T-helper 2 cell treated with Interferon-gamma antibody and Interleukin-4, amounts not matched to agents 5 μg/mL and 100 μg/mL, for 36 hours (primary cell): ENCODE results near the gene KRT80.
A peak's percentile ranks its signal among the peaks of the same experiment; 100 is the strongest.

Experiments used
- DNase-seq: peaks from one replicate; pipeline ENCODE4 v3.0.0; 2021; ENCODE audit warnings: low spot score
- H3K27ac Mint-ChIP-seq: one replicate; pipeline ENCODE4 v1.8.0; 2021; ENCODE audit warnings: mild to moderate bottlenecking, mixed read lengths
- H3K27me3 Mint-ChIP-seq: one replicate; pipeline ENCODE4 v1.8.0; 2021; ENCODE audit warnings: low read depth, mixed read lengths
- H3K36me3 Mint-ChIP-seq: one replicate; pipeline ENCODE4 v1.8.0; 2021; ENCODE audit warnings: low read depth, mixed read lengths
- H3K4me1 Mint-ChIP-seq: one replicate; pipeline ENCODE4 v1.8.0; 2021; ENCODE audit warnings: low read depth, mixed read lengths
- H3K4me3 Mint-ChIP-seq: one replicate; pipeline ENCODE4 v1.8.0; 2022; ENCODE audit warnings: mild to moderate bottlenecking, moderate library complexity, mixed read lengths
- H3K9me3 Mint-ChIP-seq: one replicate; pipeline ENCODE4 v1.8.0; 2021; ENCODE audit warnings: mixed read lengths

The KRT80 gene

DNA sequence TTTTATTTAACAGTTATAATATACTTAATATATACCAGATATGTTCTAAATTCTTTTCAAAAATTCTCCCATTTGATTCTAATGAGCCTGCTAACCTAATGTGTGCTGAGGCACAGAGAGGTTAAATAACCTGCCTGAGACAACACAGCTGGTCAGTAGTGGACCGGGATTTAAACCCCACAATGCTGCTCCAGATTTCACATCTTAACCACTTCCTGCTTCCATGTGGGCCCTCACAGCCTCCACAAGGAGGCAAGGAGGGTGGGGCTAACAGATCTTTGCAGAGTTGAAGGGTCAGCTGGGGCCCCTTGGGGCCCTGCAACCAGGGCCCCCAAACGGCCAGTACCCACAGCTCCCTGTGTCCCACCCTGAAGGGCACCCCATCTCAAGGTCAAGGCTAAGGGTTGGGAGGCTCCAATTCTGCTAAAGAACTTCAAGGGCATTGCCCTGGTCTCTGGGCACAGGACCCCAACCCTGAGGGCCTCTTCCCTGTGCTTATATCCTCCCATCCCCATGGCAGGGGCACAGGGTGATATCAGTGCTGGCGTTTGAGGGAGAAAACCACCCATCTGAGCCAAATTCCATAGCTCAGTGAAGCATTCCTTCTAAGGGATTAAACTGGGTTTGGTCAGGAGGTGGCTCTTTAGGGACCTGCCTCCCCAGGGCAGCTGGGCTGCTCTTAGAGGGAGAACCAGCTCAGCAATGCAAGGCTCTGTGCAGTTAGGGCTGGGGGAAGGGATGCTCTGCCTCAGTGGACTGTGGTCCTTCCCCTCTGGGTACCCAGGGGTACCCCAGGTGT, 2.2 kb downstream of the KRT80 start:
- Mint-ChIP-seq H3K36me3 (no peaks in the 10 kb centered on the region), H3K9me3 (no peaks in the 10 kb centered on the region), H3K4me1 (peaks cover 4% of the 10 kb centered on the region), H3K4me3 (no peak overlapping the region), H3K27ac (no peak overlapping the region), H3K27me3 (no peaks in the 10 kb centered on the region)
- no peak for DNase-seq

DNA sequence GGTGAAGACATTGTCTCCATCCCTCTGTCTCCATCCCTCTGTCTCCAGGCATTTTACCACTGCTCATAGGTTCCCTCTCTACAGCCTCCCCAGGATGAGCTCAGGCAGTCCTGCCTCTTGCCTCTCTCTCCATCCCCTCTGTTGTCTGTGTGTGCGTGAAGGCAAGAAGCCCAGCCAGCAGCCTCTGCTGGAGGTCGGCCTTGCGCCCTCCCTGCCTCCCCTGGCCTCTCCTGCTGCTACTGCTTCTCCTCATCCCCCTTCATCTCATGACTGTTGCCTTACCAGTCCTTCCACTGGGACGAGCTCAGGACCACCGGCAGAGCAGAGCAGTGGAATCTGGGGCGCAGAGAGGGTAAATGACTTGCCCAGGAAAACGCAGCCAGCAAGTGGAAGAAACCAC, 3.2 kb downstream of the KRT80 start:
- no peak for DNase-seq
- H3K36me3 Mint-ChIP-seq, result no peaks in the 10 kb centered on the region
- H3K27ac Mint-ChIP-seq, result no peak overlapping the region
- H3K27me3 Mint-ChIP-seq, result no peaks in the 10 kb centered on the region
- H3K4me3 Mint-ChIP-seq, result no peak overlapping the region
- H3K9me3 Mint-ChIP-seq, result no peaks in the 10 kb centered on the region
- peaks cover 7% of the 10 kb centered on the region for H3K4me1 Mint-ChIP-seq

DNA sequence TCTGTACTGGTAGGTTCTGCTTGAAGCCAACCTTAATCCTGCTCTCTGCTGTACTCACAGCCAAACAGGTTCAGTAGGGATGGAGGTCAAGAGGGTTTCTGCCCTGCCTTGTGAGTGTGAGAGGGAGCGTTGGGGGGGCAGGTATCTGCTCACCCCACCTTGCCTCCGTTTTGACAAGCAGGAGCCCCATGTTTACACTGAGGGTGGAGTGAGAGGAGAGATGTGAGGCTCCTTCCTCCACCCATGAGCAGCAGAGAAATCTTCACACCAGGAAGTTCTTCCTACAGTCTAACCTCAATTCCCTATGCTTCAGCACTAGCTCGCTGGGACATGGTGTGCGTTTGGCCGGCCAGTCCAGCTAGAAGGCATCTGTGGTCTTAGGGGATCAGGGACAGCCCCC, 4.2 kb downstream of the KRT80 start:
- Mint-ChIP-seq H3K27me3 (no peaks in the 10 kb centered on the region), H3K36me3 (no peaks in the 10 kb centered on the region), H3K4me1 (peaks cover 7% of the 10 kb centered on the region), H3K9me3 (no peaks in the 10 kb centered on the region), H3K27ac (no peak overlapping the region), H3K4me3 (no peak overlapping the region)
- DNase-seq, result no peak

DNA sequence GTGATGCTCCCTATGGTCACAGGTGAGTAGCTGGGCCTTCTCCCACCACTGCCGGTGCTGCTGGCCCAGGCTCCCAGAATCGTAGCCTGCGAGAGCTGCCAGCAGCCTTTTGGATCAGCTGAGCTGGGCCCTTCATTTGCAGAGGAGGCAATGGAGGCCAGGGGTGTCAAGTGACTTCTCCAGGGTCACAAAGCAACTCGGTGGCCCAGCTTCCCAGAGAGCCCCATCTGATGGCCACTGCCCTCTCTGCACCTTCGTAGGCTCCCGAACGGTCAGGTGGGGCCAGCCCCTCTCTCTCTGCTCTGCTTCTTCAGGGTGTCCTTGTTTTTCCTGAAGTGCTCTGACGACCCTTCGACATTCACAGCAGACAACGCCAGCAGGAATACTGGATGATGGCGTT, 4.6 kb downstream of the KRT80 start:
- no peak for DNase-seq
- no peaks in the 10 kb centered on the region for H3K27me3 Mint-ChIP-seq
- no peaks in the 10 kb centered on the region for H3K9me3 Mint-ChIP-seq
- H3K27ac Mint-ChIP-seq, result no peak overlapping the region
- H3K36me3 Mint-ChIP-seq, result no peaks in the 10 kb centered on the region
- no peak overlapping the region for H3K4me3 Mint-ChIP-seq
- peaks cover 7% of the 10 kb centered on the region for H3K4me1 Mint-ChIP-seq

DNA sequence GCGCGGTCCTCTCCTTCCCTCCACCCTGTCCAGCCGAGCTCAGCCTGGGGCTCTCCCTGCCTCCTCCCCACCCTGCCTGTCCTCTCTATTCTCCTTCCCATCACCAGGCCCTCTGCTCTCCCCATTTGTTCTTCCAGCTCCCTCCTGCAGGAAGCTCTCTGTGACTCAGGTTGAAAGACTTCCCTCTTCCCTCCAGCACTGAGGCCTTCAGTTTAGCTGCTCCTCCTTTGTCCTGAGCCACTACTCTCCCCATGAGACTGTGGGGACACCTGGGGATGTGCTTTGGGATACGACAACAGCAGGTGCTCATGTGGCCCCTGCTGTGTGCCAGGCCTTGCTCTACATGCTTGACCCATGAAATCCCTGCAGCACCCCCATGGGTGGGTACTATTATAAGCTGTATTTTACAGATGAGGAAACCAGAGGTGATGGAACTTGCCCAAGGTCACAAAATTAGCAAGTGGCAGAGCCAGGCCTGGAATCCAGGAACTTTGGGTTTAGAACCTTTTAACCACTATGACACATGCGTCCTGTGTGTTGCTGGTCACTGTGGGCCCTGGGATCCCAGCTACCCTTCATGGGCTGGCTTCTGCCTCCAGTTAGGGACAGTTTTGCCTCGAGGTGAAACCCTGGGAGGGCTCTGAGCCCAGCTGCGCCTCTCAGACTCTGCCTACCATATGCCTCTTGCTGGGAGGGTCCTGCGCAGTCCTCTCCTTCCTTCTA, 5.5 kb downstream of the KRT80 start:
- H3K27ac Mint-ChIP-seq, result no peak overlapping the region
- no peak for DNase-seq
- no peaks in the 10 kb centered on the region for H3K36me3 Mint-ChIP-seq
- peaks cover 7% of the 10 kb centered on the region for H3K4me1 Mint-ChIP-seq
- H3K27me3 Mint-ChIP-seq, result no peaks in the 10 kb centered on the region
- no peak overlapping the region for H3K4me3 Mint-ChIP-seq
- no peaks in the 10 kb centered on the region for H3K9me3 Mint-ChIP-seq

DNA sequence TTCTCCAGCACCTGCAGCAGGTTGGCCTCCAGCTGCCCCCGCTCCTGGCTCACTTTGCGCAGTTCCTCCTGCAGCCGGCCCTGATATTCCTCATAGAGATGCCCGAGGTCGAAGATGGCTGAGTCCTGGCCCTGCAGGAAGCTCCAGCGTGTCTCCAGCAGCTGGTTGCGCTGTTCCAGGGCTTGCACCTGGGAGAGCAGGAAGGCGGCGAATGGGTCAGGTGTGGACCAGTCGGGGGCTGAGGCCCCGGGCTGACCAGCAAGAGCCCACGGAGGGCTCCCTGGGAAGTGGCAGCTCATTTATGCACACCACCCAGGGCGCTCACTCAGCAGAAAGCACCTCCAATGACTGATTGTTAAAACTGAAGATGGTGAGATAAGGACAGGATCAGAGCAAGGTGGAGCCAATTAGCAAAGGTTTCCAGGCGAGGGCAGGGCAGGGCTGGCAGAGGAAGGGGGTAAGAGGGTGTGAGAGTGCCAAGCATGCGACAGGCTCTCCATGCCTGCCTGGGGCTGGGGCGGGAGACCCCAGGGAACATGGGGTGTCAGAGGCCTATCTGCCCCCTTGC, 6.3 kb downstream of the KRT80 start:
- Mint-ChIP-seq H3K4me3 (no peak overlapping the region), H3K36me3 (no peaks in the 10 kb centered on the region), H3K27ac (no peak overlapping the region), H3K9me3 (no peaks in the 10 kb centered on the region), H3K27me3 (no peaks in the 10 kb centered on the region), H3K4me1 (peaks cover 7% of the 10 kb centered on the region)
- no peak for DNase-seq

DNA sequence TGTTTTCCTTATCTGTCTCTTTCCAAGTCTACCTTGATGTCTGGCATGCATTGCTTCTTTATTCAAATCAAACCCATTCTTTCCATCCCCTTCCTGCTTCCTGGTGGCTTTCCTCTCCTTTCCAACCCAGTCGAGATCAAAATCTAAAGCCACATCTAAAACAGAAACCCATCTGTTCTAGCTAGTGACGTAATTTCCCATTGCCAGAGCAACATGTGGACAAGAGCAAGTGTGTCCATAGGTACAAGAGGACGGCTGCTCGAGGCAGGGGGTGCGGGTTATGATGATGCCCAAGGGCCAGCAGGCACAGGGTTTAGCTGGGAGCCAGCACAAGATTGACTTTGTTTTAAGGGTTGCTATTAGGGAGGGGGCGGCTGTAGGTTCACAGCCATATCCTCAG, 7.0 kb downstream of the KRT80 start:
- peaks cover 7% of the 10 kb centered on the region for H3K4me1 Mint-ChIP-seq
- H3K9me3 Mint-ChIP-seq, result no peaks in the 10 kb centered on the region
- DNase-seq, result no peak
- H3K27ac Mint-ChIP-seq, result peak overlapping the region; percentile 12
- H3K27me3 Mint-ChIP-seq, result no peaks in the 10 kb centered on the region
- no peak overlapping the region for H3K4me3 Mint-ChIP-seq
- H3K36me3 Mint-ChIP-seq, result no peaks in the 10 kb centered on the region

DNA sequence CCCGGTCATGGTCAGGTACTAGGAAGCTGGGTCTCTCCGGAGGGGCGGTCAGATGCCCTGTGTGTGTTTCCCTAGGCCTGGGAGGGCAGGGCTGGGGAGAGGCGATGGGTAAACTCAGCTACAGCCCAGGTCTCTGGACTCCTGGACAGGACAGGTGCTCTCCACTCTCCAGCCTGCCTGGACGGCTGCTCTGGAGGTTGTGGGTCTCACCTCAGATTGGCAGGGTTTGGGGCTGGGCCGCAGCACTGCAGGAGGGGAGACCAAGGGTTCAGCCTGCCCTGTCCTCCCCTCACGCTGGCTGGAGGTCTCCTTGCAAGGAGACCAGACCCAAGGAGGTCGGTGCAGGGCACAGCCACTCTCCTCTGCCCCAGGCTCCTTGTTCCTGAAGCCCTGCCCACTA, 7.8 kb downstream of the KRT80 start:
- H3K9me3 Mint-ChIP-seq, result no peaks in the 10 kb centered on the region
- H3K4me1 Mint-ChIP-seq, result peaks cover 7% of the 10 kb centered on the region
- no peak overlapping the region for H3K4me3 Mint-ChIP-seq
- no peaks in the 10 kb centered on the region for H3K27me3 Mint-ChIP-seq
- H3K36me3 Mint-ChIP-seq, result no peaks in the 10 kb centered on the region
- DNase-seq, result no peak
- H3K27ac Mint-ChIP-seq, result no peak overlapping the region

DNA sequence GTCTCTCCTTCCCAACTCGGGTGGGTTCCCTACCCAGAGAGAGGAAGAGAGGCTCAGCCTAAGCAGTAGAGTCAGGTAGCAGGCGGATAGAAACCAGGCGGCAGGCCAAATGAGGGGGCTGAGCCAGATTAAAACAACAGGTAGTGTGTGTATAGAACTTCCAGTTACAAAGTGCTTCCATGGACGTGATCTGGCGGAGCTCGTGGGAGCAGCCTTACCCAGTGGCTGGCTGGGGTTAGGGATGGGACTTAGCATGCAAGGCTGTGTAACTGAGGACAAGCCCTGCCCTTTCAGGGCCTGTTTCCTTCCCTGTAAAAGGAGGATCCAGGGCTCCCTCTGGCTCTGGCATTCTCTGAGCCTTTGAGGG, 8.3 kb downstream of the KRT80 start:
- Mint-ChIP-seq H3K36me3 (no peaks in the 10 kb centered on the region), H3K27me3 (no peaks in the 10 kb centered on the region), H3K27ac (no peak overlapping the region), H3K4me3 (no peak overlapping the region), H3K4me1 (peaks cover 7% of the 10 kb centered on the region), H3K9me3 (no peaks in the 10 kb centered on the region)
- no peak for DNase-seq

DNA sequence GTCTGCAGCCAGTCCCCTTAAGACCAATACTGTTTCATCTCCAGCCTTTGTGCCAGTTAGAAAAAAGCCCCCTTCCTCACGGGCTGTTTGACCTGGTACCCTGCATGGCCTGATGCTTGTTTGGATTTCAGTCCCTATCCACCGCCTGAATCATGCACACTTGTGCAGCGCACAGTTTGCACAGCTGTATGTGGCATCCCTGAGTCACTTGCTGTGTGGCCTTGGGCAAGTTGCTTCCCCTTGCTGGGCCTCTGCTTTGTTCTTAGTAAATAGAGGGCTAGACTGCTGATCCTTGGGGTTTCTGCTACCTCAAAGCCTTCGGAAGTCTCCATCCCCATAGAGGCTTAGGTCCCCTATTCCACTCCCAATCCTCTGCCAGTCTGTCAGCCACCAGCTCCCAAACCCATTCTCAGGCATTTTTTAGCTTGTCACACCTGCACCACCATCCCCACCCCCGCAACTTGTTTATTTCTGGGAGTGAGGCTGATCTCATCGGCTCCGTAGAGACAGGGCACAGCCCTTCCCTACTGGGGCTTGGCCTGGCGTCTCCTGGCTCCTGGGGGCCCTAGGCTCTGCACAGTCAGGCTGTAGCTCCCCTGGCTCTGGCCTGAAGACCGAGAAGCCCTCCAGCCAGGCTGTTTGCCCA, 8.8 kb downstream of the KRT80 start:
- Mint-ChIP-seq H3K9me3 (no peaks in the 10 kb centered on the region), H3K27ac (no peak overlapping the region), H3K36me3 (no peaks in the 10 kb centered on the region), H3K27me3 (no peaks in the 10 kb centered on the region), H3K4me3 (no peak overlapping the region), H3K4me1 (peaks cover 7% of the 10 kb centered on the region)
- DNase-seq, result no peak

DNA sequence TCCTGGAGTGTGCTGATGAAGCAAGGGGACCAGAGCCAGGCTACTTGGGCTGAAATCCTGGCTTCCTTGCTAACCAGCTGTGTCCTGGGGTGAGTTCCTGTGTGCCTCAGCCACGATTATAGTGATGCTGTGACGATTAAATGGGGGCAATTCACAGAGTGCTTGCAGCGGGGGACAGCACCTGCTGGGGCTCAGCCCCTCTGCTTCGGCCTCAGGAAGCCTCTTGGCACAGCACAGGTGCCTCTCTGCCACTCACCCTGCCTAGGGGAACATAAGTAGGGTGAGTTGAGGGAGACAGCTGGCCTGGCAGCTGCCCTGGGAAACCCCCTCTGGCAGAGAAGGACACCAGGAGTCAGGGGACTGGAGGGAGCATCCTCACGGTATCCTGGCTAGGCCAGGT, 9.4 kb downstream of the KRT80 start:
- Mint-ChIP-seq H3K36me3 (no peaks in the 10 kb centered on the region), H3K4me1 (peaks cover 7% of the 10 kb centered on the region), H3K27me3 (no peaks in the 10 kb centered on the region), H3K9me3 (no peaks in the 10 kb centered on the region), H3K4me3 (no peak overlapping the region), H3K27ac (no peak overlapping the region)
- DNase-seq, result no peak

DNA sequence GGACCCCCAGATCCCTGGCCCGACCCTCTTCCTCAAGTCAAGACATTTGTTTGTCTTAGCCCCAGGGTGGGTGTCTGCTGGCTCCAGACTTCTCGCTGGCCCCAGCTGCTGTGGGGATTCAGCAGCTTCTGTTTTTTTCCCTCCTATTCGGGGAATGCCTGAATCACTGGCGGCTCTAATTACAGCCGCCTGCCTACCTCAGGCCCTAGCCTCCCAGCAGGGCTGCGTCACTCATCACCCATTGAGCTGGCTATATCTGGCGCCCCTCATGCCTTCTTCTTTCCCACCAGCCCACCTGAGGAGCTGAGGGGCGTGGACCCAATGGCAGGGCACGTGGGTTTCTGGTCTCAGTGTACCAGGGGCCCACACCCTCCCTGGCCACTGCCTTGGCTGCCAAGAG, 10.1 kb downstream of the KRT80 start:
- Mint-ChIP-seq H3K9me3 (no peaks in the 10 kb centered on the region), H3K4me3 (no peak overlapping the region), H3K27ac (no peak overlapping the region), H3K4me1 (peaks cover 7% of the 10 kb centered on the region), H3K27me3 (no peaks in the 10 kb centered on the region), H3K36me3 (no peaks in the 10 kb centered on the region)
- DNase-seq, result no peak

DNA sequence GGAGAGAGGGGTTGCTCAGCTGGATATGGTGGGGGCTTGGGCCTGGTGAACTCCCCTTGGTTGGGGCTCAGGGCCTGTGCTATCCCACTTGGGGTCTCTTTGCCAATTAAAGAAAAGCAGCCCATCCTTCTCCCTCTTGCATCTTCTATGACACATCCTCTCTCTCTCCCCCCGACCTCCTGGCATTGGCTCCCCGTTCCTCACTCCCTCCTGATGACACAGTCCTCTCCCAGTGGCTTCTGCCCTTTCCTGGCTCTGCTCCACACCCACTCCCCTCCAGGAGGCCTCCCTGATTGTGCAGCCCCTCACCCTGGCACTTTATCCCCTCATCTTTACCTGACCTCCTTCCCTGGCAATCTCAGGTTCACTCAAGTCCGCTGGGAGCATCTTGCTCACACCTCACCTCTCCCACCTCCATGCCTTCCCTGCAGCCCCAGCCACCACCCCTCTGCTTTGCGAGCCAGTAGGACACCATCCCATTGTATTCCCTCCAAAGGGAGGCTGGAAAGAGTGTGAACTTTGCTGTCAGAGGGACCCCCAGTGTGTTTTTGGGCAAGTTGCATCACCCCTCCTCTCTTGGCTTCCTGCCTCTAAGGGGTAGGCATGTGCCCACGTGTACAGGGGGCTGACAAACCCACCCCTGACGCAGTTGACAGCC, 10.7 kb downstream of the KRT80 start:
- DNase-seq, result no peak
- Mint-ChIP-seq H3K9me3 (no peaks in the 10 kb centered on the region), H3K36me3 (no peaks in the 10 kb centered on the region), H3K27ac (no peak overlapping the region), H3K27me3 (no peaks in the 10 kb centered on the region), H3K4me1 (peaks cover 7% of the 10 kb centered on the region), H3K4me3 (no peak overlapping the region)
